ENCODE data around the gene MSRB1. TPM values are rescaled to one million over a fixed set of nuclear protein-coding genes. Genes with fewer than 3 reads are reported as not detected.

The MSRB1 gene
- total and polyA plus RNA-seq, 9 of the 15 experiments (the other 6 are each of a cell fraction or from before 2014, with no cell fraction given) = 5.4 to 33.7 (median 25.7) TPM

GRCh38 chr16:1959269-1960039 lies 16.5 kb upstream of the MSRB1 start, which contains the start of gene NDUFB10 (continued):
- TF ChIP-seq CREB3L1 (IDR thresholded peaks at IDR 0.05; ENCODE audit: borderline replicate concordance, low read depth) (peak; percentile 87), CBFA2T3 (IDR thresholded peaks at IDR 0.05) (no peak), YY1 (IDR thresholded peaks at IDR 0.05; ENCODE audit: borderline replicate concordance in 1 of 3, control insufficient read depth in 1 of 3, extremely low read depth in 1 of 3, insufficient read depth in 3 of 3, insufficient read length in 1 of 3, insufficient replicate concordance in 2 of 3, low read depth in 1 of 3, low read length in 2 of 3) (peak; percentile 23 to 81 (median 78)), ETV6 (IDR thresholded peaks at IDR 0.05; ENCODE audit: borderline replicate concordance in 1 of 2, low read depth in 2 of 2, low read length in 1 of 2) (no peak), ETV6 (CRISPR knock-in tag; IDR thresholded peaks at IDR 0.05; ENCODE audit: borderline replicate concordance) (no peak), MTA3 (IDR thresholded peaks at IDR 0.05; ENCODE audit: borderline replicate concordance) (0 out of 2 replicates have a peak, but pooled peaks have one; percentile 61), SNRNP70 (optimal IDR thresholded peaks at IDR 0.05; ENCODE audit: low read depth, low read length) (no peak), MNT (conservative IDR thresholded peaks at IDR 0.05) (peak in 1 of 2 experiments; percentile 82; a peak in 2 of 4 replicates), FOXM1 (IDR thresholded peaks at IDR 0.05; ENCODE audit: low read depth) (no peak), FOXM1 (CRISPR knock-in tag; IDR thresholded peaks at IDR 0.05; ENCODE audit: low read depth) (peak; percentile 89; the same call in 1 of the 2 replicates), CHD1 (IDR thresholded peaks at IDR 0.05; ENCODE audit: low read length) (no peak), KDM5B (IDR thresholded peaks at IDR 0.05; ENCODE audit: insufficient replicate concordance, low read depth, low read length) (peak; percentile 87), GMEB1 (CRISPR knock-in tag; IDR thresholded peaks at IDR 0.05) (peak; percentile 89), CTCFL (IDR thresholded peaks at IDR 0.05; ENCODE audit: borderline replicate concordance, insufficient read depth, low read depth, low read length, poor library complexity, severe bottlenecking) (peak; percentile 100), FOXP1 (CRISPR knock-in tag; IDR thresholded peaks at IDR 0.05) (peak; percentile 90; the same call in 1 of the 2 replicates), KLF16 (IDR thresholded peaks at IDR 0.05) (0 out of 2 replicates have a peak, but pooled peaks have one; percentile 4), CCNT2 (IDR thresholded peaks at IDR 0.05; ENCODE audit: borderline replicate concordance, extremely low read depth, insufficient read length, low read depth, low read length) (peak; percentile 91), FIP1L1 (IDR thresholded peaks at IDR 0.05; ENCODE audit: low read depth, low read length, poor library complexity, severe bottlenecking) (peak; percentile 98)
